AG04449 (cell line): ENCODE data around the gene DCXR.

Experiments used
- CTCF ChIA-PET: fragments of 350-600 bp; formaldehyde crosslinking; extraction: SDS; loops from one replicate; lab custom pipeline; 2021; ENCODE audit warnings: antibody characterized with exemption; lab: Yijun Ruan, JAX
- POLR2A ChIA-PET: fragments of 400-600, 350-600 bp; formaldehyde crosslinking; extraction: SDS; loops from one replicate; lab custom pipeline; 2020; ENCODE audit warnings: antibody characterized with exemption, inconsistent platforms; lab: Yijun Ruan, JAX
- DNase-seq: peaks from one replicate; pipeline ENCODE4 v3.0.0-alpha.2; 2010; ENCODE audit warnings: low read depth, low spot score
- H3K4me3 ChIP-seq: 2 replicates; pipeline ENCODE4 v1.5.1; 2011; ENCODE audit warnings: low read depth, mild to moderate bottlenecking, control low read depth, low read length
- CTCF ChIP-seq: IDR thresholded peaks from one replicate; pipeline ENCODE4 v1.5.1; 2011; ENCODE audit warnings: mild to moderate bottlenecking, moderate library complexity, low read length, control low read depth, inconsistent platforms; ENCODE audit not compliant: insufficient read depth; ENCODE audit errors: missing control alignments

Gene DCXR

GRCh38 chr17:82050152-82050760 lies 12.8 kb upstream of the DCXR start:
- no peak for DNase-seq
- H3K4me3 ChIP-seq: peak overlapping the region; percentile 82
- ChIA-PET CTCF (interaction anchor here (1.0 to 7.1 kb wide), 4 partner anchors 11 to 91 kb away, joined by 3 to 47 read pairs (median 8); partner anchors contain the start of gene DCXR), POLR2A (interaction anchor here (1.2 to 1.8 kb wide), 5 partner anchors 9 to 48 kb away, joined by 3 to 5 read pairs (median 3); partner anchors contain the start of gene DCXR)
- no peak for TF ChIP-seq CTCF

GRCh38 chr17:82049521-82049971 lies 12.0 kb upstream of the DCXR start:
- ChIA-PET CTCF (interaction anchor here (1.0 to 7.1 kb wide), 4 partner anchors 10 to 90 kb away, joined by 3 to 47 read pairs (median 8); partner anchors contain the start of gene DCXR), POLR2A (interaction anchor here (1.3 to 1.6 kb wide), 2 partner anchors 10 to 19 kb away, joined by 3 to 4 read pairs; no protein-coding TSS in a partner anchor)
- DNase-seq: no peak
- TF ChIP-seq CTCF: no peak
- H3K4me3 ChIP-seq: no peak overlapping the region

- CTCF ChIA-PET: interaction anchor here (2.3 to 7.1 kb wide), 2 partner anchors 9 to 19 kb away, joined by 14 to 47 read pairs; partner anchors contain the start of gene DCXR
- POLR2A ChIA-PET: interaction anchor here (1.3 kb wide), 1 partner anchor 10 kb away, joined by 4 read pairs; no protein-coding TSS in a partner anchor
- no peak for DNase-seq
- no peak for TF ChIP-seq CTCF
- no peak overlapping the region for H3K4me3 ChIP-seq
Measured at GRCh38 chr17:82049106-82049505, 11.6 kb upstream of the DCXR start.

- ChIA-PET POLR2A (no interaction called here), CTCF (interaction anchor here (7.1 kb wide), 1 partner anchor 9 kb away, joined by 47 read pairs; the partner anchor contains the start of gene DCXR)
- no peak for DNase-seq
- no peak for TF ChIP-seq CTCF
- H3K4me3 ChIP-seq: no peak overlapping the region
Measured at GRCh38 chr17:82048571-82048971, 11.1 kb upstream of the DCXR start.

GRCh38 chr17:82047914-82048570 lies 10.5 kb upstream of the DCXR start:
- TF ChIP-seq CTCF: no peak
- CTCF ChIA-PET: interaction anchor here (7.1 kb wide), 1 partner anchor 8 kb away, joined by 47 read pairs; the partner anchor contains the start of gene DCXR
- POLR2A ChIA-PET: no interaction called here
- H3K4me3 ChIP-seq: no peak overlapping the region
- DNase-seq: no peak

- DNase-seq: no peak
- no peak overlapping the region for H3K4me3 ChIP-seq
- TF ChIP-seq CTCF: no peak
- ChIA-PET POLR2A (no interaction called here), CTCF (interaction anchor here (7.1 kb wide), 1 partner anchor 8 kb away, joined by 47 read pairs; the partner anchor contains the start of gene DCXR)
Measured at GRCh38 chr17:82047379-82047778, 9.9 kb upstream of the DCXR start.
